ENCODE measurements around the gene TMEM184A.

Gene TMEM184A

GRCh38 chr7:1540776-1541271, 15.2 kb downstream of the TMEM184A start:
- no peak for DNase-seq

DNA sequence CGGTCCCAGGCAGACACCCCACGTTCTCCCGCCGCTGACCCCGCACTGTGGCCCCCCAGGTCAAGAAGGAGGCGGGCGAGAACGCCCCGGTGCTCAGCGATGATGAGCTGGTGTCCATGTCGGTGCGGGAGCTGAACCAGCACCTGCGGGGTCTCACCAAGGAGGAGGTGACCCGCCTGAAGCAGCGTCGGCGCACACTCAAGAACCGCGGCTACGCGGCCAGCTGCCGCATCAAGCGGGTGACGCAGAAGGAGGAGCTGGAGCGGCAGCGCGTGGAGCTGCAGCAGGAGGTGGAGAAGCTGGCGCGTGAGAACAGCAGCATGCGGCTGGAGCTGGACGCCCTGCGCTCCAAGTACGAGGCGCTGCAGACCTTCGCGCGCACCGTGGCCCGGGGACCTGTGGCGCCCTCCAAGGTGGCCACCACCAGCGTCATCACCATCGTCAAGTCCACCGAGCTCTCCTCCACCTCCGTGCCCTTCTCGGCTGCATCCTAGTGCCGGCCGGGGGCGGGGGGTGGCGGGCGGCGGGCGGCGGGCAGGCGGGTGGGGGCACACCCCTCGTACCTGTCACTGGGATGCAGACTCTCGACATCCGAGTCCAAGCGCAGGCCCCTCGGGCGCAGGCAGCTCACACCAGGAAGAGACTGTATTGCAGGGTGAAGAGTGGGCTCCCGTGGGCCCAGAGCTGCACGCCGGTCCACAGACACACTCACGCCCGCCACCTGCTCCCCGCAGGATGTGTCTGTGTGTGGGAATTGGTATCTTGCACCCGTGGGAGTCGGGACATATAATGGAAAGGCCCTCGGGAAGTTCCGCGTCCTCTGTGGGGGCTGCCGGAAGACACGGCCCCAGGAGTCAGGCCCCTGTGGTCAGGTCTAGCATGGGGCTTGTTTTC, 15.9 kb downstream of the TMEM184A start:
- DNase-seq = no peak

DNA sequence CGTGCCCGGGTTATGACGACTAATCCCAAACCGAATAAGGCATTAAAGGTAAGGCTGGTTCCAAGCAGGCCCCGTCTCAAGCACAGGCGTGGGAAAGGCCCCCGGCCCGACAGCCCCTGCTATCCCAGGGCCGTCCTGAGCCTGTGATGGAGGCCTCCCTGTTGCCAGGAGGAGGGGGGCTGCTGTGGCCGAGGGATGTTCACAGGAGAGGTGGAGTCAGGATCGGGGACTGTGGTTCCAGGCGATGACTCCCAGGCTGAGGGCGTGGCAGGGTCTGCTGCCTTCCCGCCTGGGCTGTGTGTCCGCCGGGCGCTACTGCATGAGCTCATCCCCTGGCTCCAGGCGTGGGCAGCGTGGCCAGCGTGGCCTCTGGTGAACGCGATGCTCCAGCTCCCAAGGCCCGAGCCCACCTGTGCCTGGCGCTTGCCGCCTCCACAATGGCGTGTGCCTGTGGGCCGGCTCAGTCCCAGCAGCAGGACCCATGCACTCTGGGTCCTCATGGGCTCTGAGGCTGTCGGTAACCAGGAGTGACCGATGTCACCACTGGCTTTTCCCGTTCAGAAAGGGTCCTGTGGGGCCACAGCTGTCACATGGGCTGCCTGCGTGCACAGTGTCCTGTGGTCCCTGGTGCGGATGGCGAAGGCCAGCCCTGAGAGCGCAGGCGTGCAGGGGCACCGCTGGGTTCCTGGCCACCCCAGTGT, 16.7 kb downstream of the TMEM184A start:
- DNase-seq = no peak

DNA sequence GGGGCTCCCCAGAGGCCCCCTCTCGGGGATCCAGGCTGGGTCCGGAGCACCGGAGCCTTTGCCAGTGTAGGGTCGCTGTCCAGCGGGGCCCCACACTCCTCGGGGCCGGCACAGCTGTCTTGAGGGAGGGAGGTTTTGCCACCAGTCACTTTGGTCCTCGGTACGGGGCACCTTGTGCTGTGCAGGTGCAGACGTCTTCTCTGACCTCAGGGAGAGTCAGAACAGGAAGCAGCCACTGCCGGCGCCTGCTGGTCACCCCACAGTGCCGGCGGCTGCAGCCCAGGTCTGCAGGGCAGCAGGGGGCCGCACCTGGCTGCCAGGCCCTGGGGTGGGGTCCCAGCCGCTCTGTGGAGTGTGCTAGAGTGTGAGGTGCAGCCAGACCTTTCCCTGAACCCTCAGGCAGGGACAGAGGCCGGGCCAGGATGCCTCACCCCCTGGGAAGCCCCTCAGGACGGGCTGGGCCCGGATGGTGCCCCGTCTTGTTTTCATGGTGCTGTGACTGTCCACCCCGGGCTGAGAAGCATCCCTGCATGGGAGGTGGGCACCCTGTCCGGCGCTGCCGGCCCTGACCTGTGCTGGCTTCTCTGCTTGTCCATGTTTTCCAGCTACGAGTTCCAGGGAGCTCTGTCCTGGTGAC, 17.3 kb downstream of the TMEM184A start:
- DNase-seq = no peak

DNA sequence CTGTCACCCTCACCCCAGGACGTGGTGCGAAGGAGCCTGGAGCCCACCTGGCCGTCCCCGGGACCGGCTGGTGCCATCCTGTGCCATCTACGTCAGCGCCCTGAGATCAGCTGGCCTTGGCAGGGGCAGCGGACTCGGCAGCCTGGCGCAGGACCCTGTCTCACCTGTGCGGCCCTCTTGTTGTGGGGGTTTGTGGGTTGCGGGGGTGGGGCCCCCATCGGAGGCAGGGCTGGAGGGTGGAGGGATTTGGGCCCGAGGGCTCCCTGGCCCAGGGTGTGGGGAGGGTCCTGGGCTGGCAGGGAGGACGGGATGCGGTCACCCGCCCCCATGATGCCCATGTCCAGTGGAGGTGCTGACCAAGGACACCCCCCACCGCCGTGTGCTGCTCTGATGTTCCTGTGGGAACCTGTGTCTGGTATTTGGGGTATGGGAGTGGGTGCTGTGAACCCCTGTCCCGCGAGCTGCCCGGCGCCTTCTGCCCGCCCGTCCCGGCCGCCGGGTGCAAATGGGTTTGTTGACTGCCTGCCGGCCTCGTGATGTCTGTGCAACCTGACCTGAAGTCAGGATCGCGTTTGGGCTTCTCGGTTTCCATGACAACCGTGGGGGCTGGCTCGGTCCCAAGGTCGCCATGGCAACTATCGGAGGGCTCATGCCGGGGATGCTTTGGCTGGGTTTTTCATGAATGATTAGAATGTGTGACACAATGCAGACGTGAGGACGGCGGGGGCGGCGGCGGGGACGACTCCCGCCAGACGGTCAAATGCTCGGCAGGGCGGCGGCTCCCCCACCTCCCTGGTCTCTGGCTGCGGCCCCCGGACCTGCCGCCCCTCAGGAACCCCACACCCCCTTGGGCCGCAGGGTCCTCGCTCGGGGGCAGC, 18.2 kb downstream of the TMEM184A start:
- DNase-seq = peak in 54 of 58 donors; percentile 16 to 92 (median 62)

GRCh38 chr7:1536743-1537534, 19.1 kb downstream of the TMEM184A start:
- peak in 50 of 58 donors; percentile 7 to 94 (median 52) for DNase-seq

DNA sequence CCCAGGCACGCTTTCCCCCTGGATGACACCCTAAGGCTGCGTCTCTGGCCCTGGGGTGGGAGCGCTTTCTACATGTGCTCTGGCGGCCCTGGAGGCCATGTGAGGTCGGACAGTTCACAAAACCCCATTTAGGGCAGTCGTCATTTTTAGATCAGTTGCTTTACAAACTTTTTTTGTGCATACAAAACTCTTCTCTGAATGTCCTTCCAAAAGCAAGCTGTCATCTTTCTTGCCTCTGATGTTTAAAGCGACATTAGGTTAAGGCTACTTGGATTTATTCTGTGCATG, 19.6 kb downstream of the TMEM184A start:
- DNase-seq = no peak

DNA sequence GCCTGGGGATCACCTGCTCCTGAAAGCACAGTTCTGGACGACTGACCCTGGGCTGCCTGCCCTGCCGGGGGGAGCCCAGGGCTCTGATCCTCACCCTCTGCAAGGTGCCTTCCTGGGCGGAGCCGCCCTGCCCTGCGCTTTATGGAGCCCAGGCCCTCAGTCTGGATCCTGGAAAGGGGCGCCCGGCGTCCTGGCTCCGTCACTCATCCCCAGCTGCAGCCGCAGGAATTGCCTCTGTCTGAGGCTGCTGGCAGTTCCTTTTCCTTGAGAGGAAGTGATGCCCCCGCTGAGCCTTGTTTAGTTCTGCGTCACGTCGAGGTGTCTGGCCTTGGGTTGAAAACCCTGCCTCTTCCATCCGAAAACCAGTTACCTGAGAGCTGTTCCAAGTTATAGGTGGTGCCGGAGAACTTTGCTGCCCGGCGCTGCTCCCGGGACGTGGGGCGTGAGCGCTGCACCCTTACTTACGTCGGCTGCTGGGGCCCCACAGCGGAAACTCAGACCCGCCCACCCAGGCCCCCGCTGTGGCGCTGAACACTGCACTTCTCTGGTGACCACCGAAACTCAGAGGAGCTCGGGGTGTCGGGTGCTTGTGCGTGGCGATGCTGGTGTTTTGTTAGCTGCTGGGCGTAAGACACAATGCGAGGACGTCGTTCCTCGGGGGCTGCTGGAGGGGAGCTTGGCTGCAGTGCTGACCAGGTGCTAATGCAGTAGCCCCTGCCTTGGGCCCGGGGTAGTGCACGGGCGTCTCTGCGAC, 20.1 kb downstream of the TMEM184A start:
- no peak for DNase-seq

DNA sequence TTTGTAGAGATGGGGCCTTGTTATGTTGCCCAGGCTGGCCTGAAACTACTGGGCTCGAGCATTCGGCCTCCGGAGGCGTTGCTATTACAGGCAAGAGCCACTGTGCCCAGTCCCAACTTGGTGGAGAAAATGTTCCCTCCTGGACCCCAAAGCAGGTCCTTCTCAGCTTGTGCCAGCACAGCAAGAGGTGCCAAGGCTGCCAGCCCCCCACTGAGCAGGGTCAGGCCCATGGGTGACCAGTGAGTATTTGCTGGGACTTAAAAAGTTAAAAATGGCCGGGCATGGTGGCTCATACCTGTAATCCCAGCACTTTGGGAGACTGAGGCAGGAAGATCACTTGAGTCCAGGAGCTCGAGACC, 20.9 kb downstream of the TMEM184A start:
- DNase-seq = no peak

DNA sequence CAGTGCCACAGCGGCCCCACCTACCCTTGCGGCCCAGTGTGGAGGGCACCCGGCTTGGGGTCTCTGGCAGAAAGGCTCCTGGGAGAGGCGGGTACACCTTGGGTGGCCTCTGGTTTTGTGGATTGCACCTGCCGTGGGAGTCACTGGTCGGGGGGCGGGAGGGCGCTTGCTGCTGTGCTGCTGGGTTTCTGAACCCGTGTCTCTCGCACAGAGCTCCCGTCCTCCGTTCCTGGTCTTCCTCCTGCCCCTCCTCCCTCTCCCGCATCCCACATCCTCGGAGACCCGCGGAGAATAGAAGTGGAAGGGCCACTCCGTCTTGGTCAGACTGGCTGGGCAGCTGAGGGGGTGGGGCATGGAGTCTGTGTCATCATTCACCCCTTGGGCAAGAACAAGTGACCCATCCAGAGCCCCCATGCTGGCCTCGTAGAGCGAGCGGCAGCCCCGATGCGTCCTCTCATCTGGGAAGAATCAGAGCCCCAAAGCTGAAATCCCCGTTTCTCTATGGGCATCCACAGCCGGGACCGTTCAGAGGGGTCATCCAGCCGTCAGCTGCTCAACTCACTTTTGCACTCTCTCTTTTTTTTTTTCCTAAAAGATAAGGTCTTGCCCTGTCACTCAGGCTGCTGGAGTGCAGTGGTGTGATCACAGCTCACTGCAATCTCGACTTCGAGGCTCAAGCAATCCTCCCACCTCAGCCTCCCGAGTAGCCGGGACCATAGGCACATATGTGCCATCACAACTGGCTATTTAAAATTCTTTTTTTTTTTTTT, 21.5 kb downstream of the TMEM184A start:
- DNase-seq = no peak

- DNase-seq = peak in 1 of 58 donors; percentile 25
These were observed 22.3 kb downstream of the TMEM184A start for GRCh38 chr7:1533547-1534329.

- DNase-seq = no peak
These were observed 22.8 kb downstream of the TMEM184A start for GRCh38 chr7:1533255-1533546.

- peak in 33 of 58 donors; percentile 17 to 73 (median 48) for DNase-seq
These were observed 23.4 kb downstream of the TMEM184A start for GRCh38 chr7:1532456-1533254.

- DNase-seq = no peak
These were observed 24.0 kb downstream of the TMEM184A start for GRCh38 chr7:1531979-1532455.

- peak in 9 of 58 donors; percentile 14 to 54 (median 27) for DNase-seq
These were observed 24.6 kb downstream of the TMEM184A start for GRCh38 chr7:1531263-1531978.

GRCh38 chr7:1530946-1531262, 25.1 kb downstream of the TMEM184A start:
- no peak for DNase-seq

Data from anterior cingulate cortex (tissue), 58 donors.